IMR-90 (cell line): ENCODE data around the gene GRID1.

Experiments
- BHLHE40 ChIP-seq: fragments of 150-350 bp; IDR thresholded peaks from 2 replicates; pipeline ENCODE4 v1.6.1; 2016; ENCODE audit warnings: mild to moderate bottlenecking, low read depth, low read length
- CEBPB ChIP-seq: IDR thresholded peaks from 2 replicates; pipeline ENCODE4 v1.6.1; 2012; ENCODE audit warnings: low read depth, low read length, improper control_type of control experiment
- CTCF ChIP-seq: conservative IDR thresholded peaks from 2 replicates; pipeline ENCODE4 v1.5.1; 2012; ENCODE audit warnings: mild to moderate bottlenecking, low read depth, low read length, improper control_type of control experiment
- ELK1 ChIP-seq: fragments of 150-350 bp; IDR thresholded peaks from 2 replicates; pipeline ENCODE4 v1.6.1; 2016; ENCODE audit warnings: low read depth, mild to moderate bottlenecking, low read length, moderate library complexity, borderline replicate concordance
- MAFK ChIP-seq: IDR thresholded peaks from 2 replicates; pipeline ENCODE4 v1.6.1; 2012; ENCODE audit warnings: low read depth, low read length, improper control_type of control experiment
- MAZ ChIP-seq: IDR thresholded peaks from 2 replicates; pipeline ENCODE4 v1.6.1; 2012; ENCODE audit warnings: low read depth, mild to moderate bottlenecking, low read length, improper control_type of control experiment, moderate library complexity, borderline replicate concordance
- MXI1 ChIP-seq: IDR thresholded peaks from 2 replicates; pipeline ENCODE4 v1.6.1; 2012; ENCODE audit warnings: low read depth, mild to moderate bottlenecking, low read length, moderate library complexity, borderline replicate concordance
- NFE2L2 ChIP-seq: fragments of 150-350 bp; IDR thresholded peaks from 2 replicates; pipeline ENCODE4 v1.6.1; 2016; ENCODE audit warnings: low read depth, mild to moderate bottlenecking, low read length
- POLR2A ChIP-seq: IDR thresholded peaks from 2 replicates; pipeline ENCODE4 v1.6.1; 2012; ENCODE audit warnings: mild to moderate bottlenecking, low read depth, low read length
- RAD21 ChIP-seq: IDR thresholded peaks from 2 replicates; pipeline ENCODE4 v1.6.1; 2012; ENCODE audit warnings: low read length, improper control_type of control experiment
- RCOR1 ChIP-seq: IDR thresholded peaks from 2 replicates; pipeline ENCODE4 v1.6.1; 2012; ENCODE audit warnings: mild to moderate bottlenecking, low read length, improper control_type of control experiment; ENCODE audit not compliant: insufficient replicate concordance
- RFX5 ChIP-seq: IDR thresholded peaks from 2 replicates; pipeline ENCODE4 v1.8.0; 2012; ENCODE audit warnings: low read depth, mild to moderate bottlenecking, low read length, moderate library complexity
- SMC3 ChIP-seq: fragments of 150-350 bp; IDR thresholded peaks from 2 replicates; pipeline ENCODE4 v1.6.1; 2016; ENCODE audit warnings: low read depth, mild to moderate bottlenecking, antibody characterized with exemption, low read length, moderate library complexity
- USF2 ChIP-seq: fragments of 150-350 bp; IDR thresholded peaks from 2 replicates; pipeline ENCODE4 v1.6.1; 2017; ENCODE audit warnings: mild to moderate bottlenecking, antibody characterized with exemption, low read length, low read depth

GRCh38 chr10:86219271-86219670 is 147.3 kb downstream of the GRID1 start:
- no peak for TF ChIP-seq CTCF
- TF ChIP-seq MAFK, result no peak
- no peak for TF ChIP-seq RCOR1
- TF ChIP-seq POLR2A, result no peak
- no peak for TF ChIP-seq MXI1
- no peak for TF ChIP-seq NFE2L2
- TF ChIP-seq BHLHE40, result no peak
- no peak for TF ChIP-seq CEBPB
- TF ChIP-seq RFX5, result no peak
- TF ChIP-seq ELK1, result no peak
- TF ChIP-seq RAD21, result no peak
- no peak for TF ChIP-seq SMC3
- TF ChIP-seq MAZ, result no peak
- TF ChIP-seq USF2, result no peak
